ENCODE results near the gene HBG2.

Gene HBG2

DNA sequence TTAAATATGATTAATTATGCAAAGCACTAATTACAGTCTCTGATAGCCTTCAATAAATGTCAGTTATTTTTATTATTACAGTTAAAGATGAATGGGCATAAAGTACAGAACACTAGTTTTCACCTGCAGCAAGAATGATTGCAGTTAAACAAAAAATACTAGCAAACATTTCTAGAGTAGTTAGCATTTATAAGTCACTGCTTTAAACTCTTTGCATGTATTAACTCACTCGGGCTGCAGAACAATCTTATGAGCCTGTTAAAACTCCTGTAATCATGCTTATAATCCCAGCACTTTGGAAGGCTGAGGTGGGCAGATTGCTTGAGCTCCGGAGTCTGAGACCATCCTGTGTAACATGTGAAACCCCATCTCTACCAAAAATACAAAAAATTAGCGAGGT, 32.3 kb upstream of the HBG2 start:
- H3K4me3 ChIP-seq (ENCODE audit: control insufficient read depth, low read depth, low read length): no peak overlapping the region
- TF ChIP-seq, protein P1, sequence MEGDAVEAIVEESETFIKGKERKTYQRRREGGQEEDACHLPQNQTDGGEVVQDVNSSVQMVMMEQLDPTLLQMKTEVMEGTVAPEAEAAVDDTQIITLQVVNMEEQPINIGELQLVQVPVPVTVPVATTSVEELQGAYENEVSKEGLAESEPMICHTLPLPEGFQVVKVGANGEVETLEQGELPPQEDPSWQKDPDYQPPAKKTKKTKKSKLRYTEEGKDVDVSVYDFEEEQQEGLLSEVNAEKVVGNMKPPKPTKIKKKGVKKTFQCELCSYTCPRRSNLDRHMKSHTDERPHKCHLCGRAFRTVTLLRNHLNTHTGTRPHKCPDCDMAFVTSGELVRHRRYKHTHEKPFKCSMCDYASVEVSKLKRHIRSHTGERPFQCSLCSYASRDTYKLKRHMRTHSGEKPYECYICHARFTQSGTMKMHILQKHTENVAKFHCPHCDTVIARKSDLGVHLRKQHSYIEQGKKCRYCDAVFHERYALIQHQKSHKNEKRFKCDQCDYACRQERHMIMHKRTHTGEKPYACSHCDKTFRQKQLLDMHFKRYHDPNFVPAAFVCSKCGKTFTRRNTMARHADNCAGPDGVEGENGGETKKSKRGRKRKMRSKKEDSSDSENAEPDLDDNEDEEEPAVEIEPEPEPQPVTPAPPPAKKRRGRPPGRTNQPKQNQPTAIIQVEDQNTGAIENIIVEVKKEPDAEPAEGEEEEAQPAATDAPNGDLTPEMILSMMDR (conservative IDR thresholded peaks at IDR 0.05; ENCODE audit: control insufficient read depth, insufficient read depth, low read depth, low read length): no peak
- DNase-seq (ENCODE audit: low read depth): no peak

GRCh38 chr11:5286351-5286750, 31.8 kb upstream of the HBG2 start:
- TF ChIP-seq, protein P1 (conservative IDR thresholded peaks at IDR 0.05; ENCODE audit: control insufficient read depth, insufficient read depth, low read depth, low read length): no peak
- no peak overlapping the region for H3K4me3 ChIP-seq (ENCODE audit: control insufficient read depth, low read depth, low read length)
- no peak for DNase-seq (ENCODE audit: low read depth)

- no peak overlapping the region for H3K4me3 ChIP-seq (ENCODE audit: control insufficient read depth, low read depth, low read length)
- no peak for DNase-seq (ENCODE audit: low read depth)
- TF ChIP-seq, protein P1 (conservative IDR thresholded peaks at IDR 0.05; ENCODE audit: control insufficient read depth, insufficient read depth, low read depth, low read length): no peak
Observed at GRCh38 chr11:5285703-5286340, 31.2 kb upstream of the HBG2 start.

GRCh38 chr11:5284637-5285036, 30.1 kb upstream of the HBG2 start:
- no peak for DNase-seq (ENCODE audit: low read depth)
- TF ChIP-seq, protein P1 (conservative IDR thresholded peaks at IDR 0.05; ENCODE audit: control insufficient read depth, insufficient read depth, low read depth, low read length): no peak
- no peak overlapping the region for H3K4me3 ChIP-seq (ENCODE audit: control insufficient read depth, low read depth, low read length)

DNA sequence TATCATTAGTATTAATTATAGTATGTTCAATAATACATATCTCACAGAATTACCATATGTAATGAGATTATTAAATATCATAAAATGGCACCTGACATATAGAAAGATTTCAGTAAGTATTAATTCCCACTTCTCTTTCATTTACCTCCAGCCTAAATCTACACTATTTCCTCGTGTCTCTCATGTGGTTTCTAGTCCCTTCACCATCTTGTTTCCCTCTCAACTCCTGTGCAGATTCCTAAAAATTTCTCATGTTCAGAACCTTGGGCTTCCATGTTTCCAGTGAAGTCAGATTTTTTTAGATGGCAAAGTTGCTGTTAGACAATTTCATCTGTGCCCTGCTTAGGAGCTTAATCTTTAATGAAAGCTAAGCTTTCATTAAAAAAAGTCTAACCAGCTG, 29.3 kb upstream of the HBG2 start:
- TF ChIP-seq, protein P1 (conservative IDR thresholded peaks at IDR 0.05; ENCODE audit: control insufficient read depth, insufficient read depth, low read depth, low read length): no peak
- no peak overlapping the region for H3K4me3 ChIP-seq (ENCODE audit: control insufficient read depth, low read depth, low read length)
- no peak for DNase-seq (ENCODE audit: low read depth)

GRCh38 chr11:5283086-5283485, 28.5 kb upstream of the HBG2 start:
- TF ChIP-seq, protein P1 (conservative IDR thresholded peaks at IDR 0.05; ENCODE audit: control insufficient read depth, insufficient read depth, low read depth, low read length): no peak
- no peak for DNase-seq (ENCODE audit: low read depth)
- H3K4me3 ChIP-seq (ENCODE audit: control insufficient read depth, low read depth, low read length): no peak overlapping the region

GRCh38 chr11:5282628-5283027, 28.0 kb upstream of the HBG2 start:
- DNase-seq (ENCODE audit: low read depth): no peak
- no peak overlapping the region for H3K4me3 ChIP-seq (ENCODE audit: control insufficient read depth, low read depth, low read length)
- TF ChIP-seq, protein P1 (conservative IDR thresholded peaks at IDR 0.05; ENCODE audit: control insufficient read depth, insufficient read depth, low read depth, low read length): no peak
